HepG2 (cell line): Measurements from ENCODE around the gene SLCO4A1. TPM values are rescaled to one million over a fixed set of nuclear protein-coding genes. Genes with fewer than 3 reads are reported as not detected.

Experiments used
- ARID2 ChIP-seq: sonication (generic); formaldehyde crosslinking; IDR thresholded peaks from 2 replicates; pipeline ENCODE4 v1.8.1; 2022; ENCODE audit warnings: mild to moderate bottlenecking, missing genetic modification reagents, borderline replicate concordance
- BRF2 ChIP-seq: sonication (generic); formaldehyde crosslinking; IDR thresholded peaks from 2 replicates; pipeline ENCODE4 v1.8.1; 2022; ENCODE audit warnings: mild to moderate bottlenecking, missing genetic modification reagents
- DMAP1 ChIP-seq: IDR thresholded peaks from 2 replicates; pipeline ENCODE4 v1.6.1; 2016
- DPF2 ChIP-seq: sonication (generic); formaldehyde crosslinking; IDR thresholded peaks from 2 replicates; pipeline ENCODE4 v1.4.0; 2020; ENCODE audit warnings: mild to moderate bottlenecking, low read depth, missing genetic modification reagents, borderline replicate concordance
- FIP1L1 ChIP-seq: fragments of 200-400 bp; formaldehyde crosslinking; IDR thresholded peaks from 2 replicates; pipeline ENCODE4 v1.6.1; 2018; ENCODE audit warnings: low read depth, mild to moderate bottlenecking, low read length, moderate library complexity, borderline replicate concordance; ENCODE audit not compliant: insufficient read depth
- FOXA3 ChIP-seq: IDR thresholded peaks from 2 replicates; pipeline ENCODE4 v1.6.1; 2016; ENCODE audit warnings: missing genetic modification reagents, missing compliant biosample characterization
- FOXJ3 ChIP-seq: sonication (generic); formaldehyde crosslinking; IDR thresholded peaks from 2 replicates; pipeline ENCODE4 v1.4.0; 2020; ENCODE audit warnings: missing genetic modification reagents, mild to moderate bottlenecking, borderline replicate concordance
- GABPB1 ChIP-seq: IDR thresholded peaks from 2 replicates; pipeline ENCODE4 v1.6.1; 2016; ENCODE audit warnings: mild to moderate bottlenecking, missing genetic modification reagents, moderate library complexity, missing compliant biosample characterization
- GRHL1 ChIP-seq: sonication (generic); formaldehyde crosslinking; conservative IDR thresholded peaks from 2 replicates; pipeline ENCODE4 v1.8.0; 2022; ENCODE audit warnings: missing genetic modification reagents
- HES4 ChIP-seq: sonication (generic); formaldehyde crosslinking; IDR thresholded peaks from 2 replicates; pipeline ENCODE4 v1.9.0; 2021; ENCODE audit warnings: mild to moderate bottlenecking, missing genetic modification reagents, borderline replicate concordance
- HINFP ChIP-seq: sonication (generic); formaldehyde crosslinking; IDR thresholded peaks from 2 replicates; pipeline ENCODE4 v1.4.0; 2020; ENCODE audit warnings: low read depth, mild to moderate bottlenecking, missing genetic modification reagents
- HNRNPH1 ChIP-seq: fragments of 200-400 bp; formaldehyde crosslinking; optimal IDR thresholded peaks from 2 replicates; pipeline ENCODE3; 2017; ENCODE audit warnings: mild to moderate bottlenecking, low read depth, low read length
- HNRNPK ChIP-seq: fragments of 200-400 bp; formaldehyde crosslinking; IDR thresholded peaks from 2 replicates; pipeline ENCODE4 v1.6.1; 2018; ENCODE audit warnings: low read length, low read depth, moderate library complexity, mild to moderate bottlenecking; ENCODE audit not compliant: poor library complexity, severe bottlenecking
- HOXA7 ChIP-seq: sonication (generic); formaldehyde crosslinking; IDR thresholded peaks from 2 replicates; pipeline ENCODE4 v1.8.1; 2022; ENCODE audit warnings: mild to moderate bottlenecking, missing genetic modification reagents, moderate library complexity
- PLRG1 ChIP-seq: fragments of 450-650 bp; conservative IDR thresholded peaks from 2 replicates; pipeline ENCODE4 v1.6.1; 2016
- RBM39 ChIP-seq: fragments of 200-400 bp; formaldehyde crosslinking; IDR thresholded peaks from one replicate; pipeline ENCODE4 v1.6.1; 2018; ENCODE audit warnings: antibody characterized with exemption, mild to moderate bottlenecking, low read depth, low read length; ENCODE audit not compliant: poor library complexity, severe bottlenecking
- SOX5 ChIP-seq: IDR thresholded peaks from 2 replicates; pipeline ENCODE4 v1.6.1; 2016; ENCODE audit warnings: borderline replicate concordance
- ZC3H4 ChIP-seq: sonication (generic); formaldehyde crosslinking; IDR thresholded peaks from 2 replicates; pipeline ENCODE4 v1.4.0; 2020; ENCODE audit warnings: missing genetic modification reagents, borderline replicate concordance
- ZKSCAN8 ChIP-seq: IDR thresholded peaks from 2 replicates; pipeline ENCODE4 v1.6.1; 2016; ENCODE audit warnings: borderline replicate concordance, missing genetic modification reagents, missing compliant biosample characterization
- ZNF280B ChIP-seq: sonication (generic); formaldehyde crosslinking; IDR thresholded peaks from 2 replicates; pipeline ENCODE4 v1.5.0; 2020; ENCODE audit warnings: missing genetic modification reagents, mild to moderate bottlenecking, borderline replicate concordance
- ZNF891 ChIP-seq: sonication (generic); formaldehyde crosslinking; IDR thresholded peaks from 2 replicates; pipeline ENCODE4 v1.5.0; 2020; ENCODE audit warnings: mild to moderate bottlenecking, missing genetic modification reagents
- ZZZ3 ChIP-seq: sonication (generic); formaldehyde crosslinking; IDR thresholded peaks from 2 replicates; pipeline ENCODE4 v1.4.0; 2020; ENCODE audit warnings: missing genetic modification reagents, mild to moderate bottlenecking, borderline replicate concordance
- polyA plus RNA-seq, 8 experiments: library from polyadenylated mRNA; depleted of rRNA in 3 of 8; stranded (reverse) in 7 of 8; unstranded in 1 of 8; fragments of >200 nt; fragmentation: Illumina TruSeq in 4 of 8; extraction: Trizol in 4 of 8; gene quantifications; 2 replicates each; pipeline versions ENCODE4 v1.2.1 to v1.2.3, GENCODE V29; 2011 to 2016; ENCODE audit warnings: low read depth in 4 of 8, missing spikeins in 1 of 8, mixed read lengths in 1 of 8; ENCODE audit not compliant: insufficient read depth in 1 of 8
- total RNA-seq, 5 experiments: library from RNA; depleted of rRNA; stranded (reverse); fragments of >200 nt; fragmentation: Illumina TruSeq; extraction: Trizol; gene quantifications; 2 replicates each; pipeline ENCODE4 v1.2.3, GENCODE V29; 2016; ENCODE audit warnings: low read depth in 1 of 5

The SLCO4A1 gene
- total and polyA plus RNA-seq, 2 of the 13 experiments (the other 11 are each of a cell fraction or from before 2014, with no cell fraction given) = 55.5 to 112 TPM

GRCh38 chr20:62665826-62666735 lies 23.8 kb downstream of the SLCO4A1 start (continued):
- peak; percentile 1 for TF ChIP-seq HNRNPH1
- no peak for TF ChIP-seq ZZZ3
- TF ChIP-seq FOXJ3 = no peak
- TF ChIP-seq ZNF280B (CRISPR knock-in tag) = peak; percentile 88; the same call in 1 of the 2 replicates
- no peak for TF ChIP-seq RBM39
- TF ChIP-seq GABPB1 (CRISPR knock-in tag) = no peak; the same call in 1 of the 2 replicates
- TF ChIP-seq FIP1L1 = peak; percentile 62; the same call in 1 of the 2 replicates
- no peak for TF ChIP-seq ARID2
- no peak for TF ChIP-seq GRHL1 (CRISPR knock-in tag)
- TF ChIP-seq BRF2 (CRISPR knock-in tag) = no peak
- TF ChIP-seq HINFP = no peak
- no peak for TF ChIP-seq SOX5
- peak; percentile 45; the same call in 1 of the 2 replicates for TF ChIP-seq ZNF891 (CRISPR knock-in tag)
- TF ChIP-seq ZC3H4 (CRISPR knock-in tag) = peak; percentile 57; the same call in 1 of the 2 replicates
- TF ChIP-seq FOXA3 (CRISPR knock-in tag) = no peak
- no peak for TF ChIP-seq HOXA7 (CRISPR knock-in tag)
- no peak for TF ChIP-seq DMAP1 (CRISPR knock-in tag)
- no peak for TF ChIP-seq ZKSCAN8 (CRISPR knock-in tag)
- TF ChIP-seq HNRNPK = peak; percentile 85
- 0 out of 2 replicates have a peak, but pooled peaks have one; percentile 6 for TF ChIP-seq DPF2 (CRISPR knock-in tag)
- no peak for TF ChIP-seq PLRG1
- TF ChIP-seq HES4 (CRISPR knock-in tag) = no peak
